Thyroid gland (tissue), 4 donors: ENCODE results near the gene AP1B1.

Experiments used
- POLR2A ChIP-seq, 2 donors: fragments of 450-650 bp; IDR thresholded peaks; one replicate each; pipeline ENCODE4 v1.6.1; 2017; ENCODE audit warnings: antibody characterized with exemption in 2 of 2, mild to moderate bottlenecking in 2 of 2, moderate library complexity in 1 of 2
- TF ChIP-seq, protein P1 (sequence below), 6 experiments: fragments of 200-600 bp in 3 of 6; fragments of 450-650 bp in 3 of 6; sonication (generic) in 3 of 6; IDR thresholded peaks; one replicate each; pipeline ENCODE4 v1.5.1; 2016 to 2019; ENCODE audit warnings: antibody characterized with exemption in 6 of 6, mild to moderate bottlenecking in 2 of 6, inconsistent platforms in 1 of 6, moderate library complexity in 1 of 6

DNA sequence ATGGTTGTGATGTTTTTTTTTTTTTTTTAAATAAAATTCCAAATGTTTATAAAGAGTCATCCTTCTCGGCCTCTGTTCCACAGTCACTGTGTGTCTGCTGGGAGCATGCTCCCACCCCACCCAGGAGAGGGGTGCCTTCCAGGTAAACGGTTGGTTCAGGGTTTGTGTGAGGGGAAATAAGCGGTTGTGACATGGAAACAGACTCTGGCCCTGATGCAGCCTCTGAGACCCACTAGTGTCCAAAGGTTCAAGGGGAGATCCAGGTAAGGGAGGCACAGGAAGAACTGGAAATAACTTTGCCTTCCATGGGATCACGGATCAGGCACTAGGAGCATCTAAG is 87.9 kb downstream of the AP1B1 start:
- TF ChIP-seq, protein P1, sequence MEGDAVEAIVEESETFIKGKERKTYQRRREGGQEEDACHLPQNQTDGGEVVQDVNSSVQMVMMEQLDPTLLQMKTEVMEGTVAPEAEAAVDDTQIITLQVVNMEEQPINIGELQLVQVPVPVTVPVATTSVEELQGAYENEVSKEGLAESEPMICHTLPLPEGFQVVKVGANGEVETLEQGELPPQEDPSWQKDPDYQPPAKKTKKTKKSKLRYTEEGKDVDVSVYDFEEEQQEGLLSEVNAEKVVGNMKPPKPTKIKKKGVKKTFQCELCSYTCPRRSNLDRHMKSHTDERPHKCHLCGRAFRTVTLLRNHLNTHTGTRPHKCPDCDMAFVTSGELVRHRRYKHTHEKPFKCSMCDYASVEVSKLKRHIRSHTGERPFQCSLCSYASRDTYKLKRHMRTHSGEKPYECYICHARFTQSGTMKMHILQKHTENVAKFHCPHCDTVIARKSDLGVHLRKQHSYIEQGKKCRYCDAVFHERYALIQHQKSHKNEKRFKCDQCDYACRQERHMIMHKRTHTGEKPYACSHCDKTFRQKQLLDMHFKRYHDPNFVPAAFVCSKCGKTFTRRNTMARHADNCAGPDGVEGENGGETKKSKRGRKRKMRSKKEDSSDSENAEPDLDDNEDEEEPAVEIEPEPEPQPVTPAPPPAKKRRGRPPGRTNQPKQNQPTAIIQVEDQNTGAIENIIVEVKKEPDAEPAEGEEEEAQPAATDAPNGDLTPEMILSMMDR (IDR thresholded peaks at IDR 0.05): no peak
- TF ChIP-seq POLR2A (IDR thresholded peaks at IDR 0.05): no peak
